NCI-H128 (cell line): ENCODE results near the gene ADRB1.

Experiments used
- DNase-seq: peaks from one replicate; lab custom pipeline; 2025; ENCODE audit not compliant: unreplicated experiment; lab: John Stamatoyannopoulos, UW

ADRB1 gene

GRCh38 chr10:114026189-114027040 lies 17.3 kb upstream of the ADRB1 start:
- DNase-seq: no peak

- no peak for DNase-seq
These were observed 16.6 kb upstream of the ADRB1 start for GRCh38 chr10:114027041-114027394.

- DNase-seq: no peak
These were observed 15.7 kb upstream of the ADRB1 start for GRCh38 chr10:114027951-114028350.

GRCh38 chr10:114028425-114028824 lies 15.2 kb upstream of the ADRB1 start:
- no peak for DNase-seq

DNA sequence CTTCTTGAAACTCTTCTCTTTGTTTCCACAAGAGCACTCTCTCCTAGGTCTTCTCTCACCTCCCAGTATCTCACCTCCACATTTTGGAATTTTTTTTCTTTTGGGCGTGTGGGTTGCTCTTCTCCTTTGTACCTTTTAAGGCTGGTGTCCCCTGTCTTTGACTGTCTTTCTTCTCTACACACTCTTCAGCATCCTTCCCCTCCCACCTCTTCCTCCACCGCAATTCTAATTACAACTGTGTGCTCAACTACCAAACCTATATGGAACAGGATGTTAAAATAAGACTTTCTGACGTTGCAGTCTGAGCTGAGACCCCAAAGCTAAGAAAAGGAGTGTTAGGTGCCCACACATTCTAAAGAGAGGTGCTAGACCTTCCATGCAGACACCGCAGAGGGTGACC lies 14.0 kb upstream of the ADRB1 start:
- no peak for DNase-seq

- DNase-seq: no peak
These were observed 13.5 kb upstream of the ADRB1 start for GRCh38 chr10:114030140-114030539.

DNA sequence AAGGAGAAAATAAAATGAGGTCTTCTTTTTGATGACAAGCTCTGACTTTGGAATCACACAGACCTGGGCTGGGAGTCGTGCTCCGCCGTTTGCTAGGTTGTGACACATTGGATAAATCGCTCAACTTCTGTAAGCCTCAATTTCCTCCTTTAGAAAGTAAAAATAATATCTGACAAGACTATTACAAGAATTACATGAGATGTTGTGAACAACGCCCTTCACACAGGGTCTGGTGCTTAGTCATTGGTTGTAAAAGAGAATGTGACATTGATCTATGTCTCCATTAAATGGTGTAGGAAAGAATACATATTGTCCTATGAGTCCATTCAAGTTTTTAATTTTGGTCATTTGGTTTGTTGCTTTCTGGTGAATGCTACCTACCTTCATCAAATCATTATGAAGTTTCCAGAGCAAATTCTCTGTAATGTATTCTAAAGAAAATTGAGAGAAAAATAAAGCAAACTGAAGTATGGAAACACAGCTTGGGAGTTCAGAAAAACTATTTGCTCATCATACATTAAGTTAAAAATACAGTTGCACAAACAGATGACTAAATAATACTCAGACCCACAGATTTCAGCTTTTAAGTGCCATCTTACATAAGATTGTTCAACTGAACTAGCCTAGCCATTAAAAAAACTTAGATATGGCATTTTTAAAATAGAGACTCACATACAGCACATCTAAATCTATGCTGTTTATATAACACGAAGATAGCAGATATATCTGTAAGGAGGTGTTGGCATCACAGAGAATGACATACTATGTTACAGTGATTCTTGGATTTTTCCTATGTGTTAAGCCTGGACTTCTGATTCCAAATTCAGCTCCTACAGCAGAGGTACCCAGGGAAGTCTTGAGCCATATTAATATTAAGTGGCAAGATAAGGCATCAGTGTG lies 12.3 kb upstream of the ADRB1 start:
- DNase-seq: no peak

GRCh38 chr10:114033566-114033965 lies 10.1 kb upstream of the ADRB1 start:
- no peak for DNase-seq

- DNase-seq: no peak
These were observed 8.6 kb upstream of the ADRB1 start for GRCh38 chr10:114034923-114035645.

- no peak for DNase-seq
These were observed 7.9 kb upstream of the ADRB1 start for GRCh38 chr10:114035791-114036190.

DNA sequence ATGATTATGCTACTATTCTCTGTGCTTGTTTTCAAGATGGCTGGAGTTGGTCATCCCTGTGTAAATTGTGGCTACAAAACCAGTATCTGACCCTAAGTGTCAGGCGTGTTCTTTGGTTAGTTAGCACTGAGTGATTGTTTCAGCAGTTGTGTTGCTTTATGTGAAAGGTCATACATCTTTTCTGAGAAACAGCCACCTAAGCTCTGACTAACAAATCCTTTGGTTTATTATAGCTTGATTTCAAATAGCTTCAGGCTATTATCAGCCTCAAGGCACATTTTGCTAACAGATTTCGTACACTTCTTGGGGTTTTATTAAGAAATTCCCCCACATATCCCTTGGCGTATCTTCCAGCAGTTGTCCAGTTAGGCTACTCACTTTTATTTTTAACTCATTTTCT lies 4.8 kb upstream of the ADRB1 start:
- DNase-seq: no peak

DNA sequence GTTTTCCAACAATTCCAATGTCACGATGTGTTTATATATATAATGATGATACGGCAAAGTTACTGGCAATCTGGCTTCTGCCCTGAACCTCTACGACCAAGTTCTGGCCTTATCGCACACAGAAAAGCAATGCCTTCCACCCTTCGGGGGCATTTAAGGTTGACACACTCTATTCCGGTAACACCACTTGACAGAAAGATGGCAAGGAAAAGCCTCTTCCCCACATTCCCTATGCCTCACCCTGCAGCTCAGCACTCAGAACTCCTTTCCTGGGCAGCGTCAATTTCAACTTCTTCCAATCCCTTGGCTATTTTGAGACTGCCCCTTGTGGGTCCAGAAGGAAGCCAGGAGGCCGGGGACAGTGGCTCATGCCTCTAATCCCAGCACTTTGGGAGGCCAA lies 2.5 kb upstream of the ADRB1 start:
- no peak for DNase-seq

- DNase-seq: no peak
These were observed 653 bp upstream of the ADRB1 start for GRCh38 chr10:114042895-114043531.

- DNase-seq: no peak
These were observed 825 bp downstream of the ADRB1 start for GRCh38 chr10:114044247-114045135.

DNA sequence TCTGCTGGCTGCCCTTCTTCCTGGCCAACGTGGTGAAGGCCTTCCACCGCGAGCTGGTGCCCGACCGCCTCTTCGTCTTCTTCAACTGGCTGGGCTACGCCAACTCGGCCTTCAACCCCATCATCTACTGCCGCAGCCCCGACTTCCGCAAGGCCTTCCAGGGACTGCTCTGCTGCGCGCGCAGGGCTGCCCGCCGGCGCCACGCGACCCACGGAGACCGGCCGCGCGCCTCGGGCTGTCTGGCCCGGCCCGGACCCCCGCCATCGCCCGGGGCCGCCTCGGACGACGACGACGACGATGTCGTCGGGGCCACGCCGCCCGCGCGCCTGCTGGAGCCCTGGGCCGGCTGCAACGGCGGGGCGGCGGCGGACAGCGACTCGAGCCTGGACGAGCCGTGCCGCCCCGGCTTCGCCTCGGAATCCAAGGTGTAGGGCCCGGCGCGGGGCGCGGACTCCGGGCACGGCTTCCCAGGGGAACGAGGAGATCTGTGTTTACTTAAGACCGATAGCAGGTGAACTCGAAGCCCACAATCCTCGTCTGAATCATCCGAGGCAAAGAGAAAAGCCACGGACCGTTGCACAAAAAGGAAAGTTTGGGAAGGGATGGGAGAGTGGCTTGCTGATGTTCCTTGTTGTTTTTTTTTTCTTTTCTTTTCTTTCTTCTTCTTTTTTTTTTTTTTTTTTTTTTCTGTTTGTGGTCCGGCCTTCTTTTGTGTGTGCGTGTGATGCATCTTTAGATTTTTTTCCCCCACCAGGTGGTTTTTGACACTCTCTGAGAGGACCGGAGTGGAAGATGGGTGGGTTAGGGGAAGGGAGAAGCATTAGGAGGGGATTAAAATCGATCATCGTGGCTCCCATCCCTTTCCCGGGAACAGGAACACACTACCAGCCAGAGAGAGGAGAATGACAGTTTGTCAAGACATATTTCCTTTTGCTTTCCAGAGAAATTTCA lies 1.7 kb downstream of the ADRB1 start:
- no peak for DNase-seq

GRCh38 chr10:114046087-114046458 lies 2.4 kb downstream of the ADRB1 start:
- no peak for DNase-seq

GRCh38 chr10:114048472-114048871 lies 4.8 kb downstream of the ADRB1 start:
- DNase-seq: no peak

DNA sequence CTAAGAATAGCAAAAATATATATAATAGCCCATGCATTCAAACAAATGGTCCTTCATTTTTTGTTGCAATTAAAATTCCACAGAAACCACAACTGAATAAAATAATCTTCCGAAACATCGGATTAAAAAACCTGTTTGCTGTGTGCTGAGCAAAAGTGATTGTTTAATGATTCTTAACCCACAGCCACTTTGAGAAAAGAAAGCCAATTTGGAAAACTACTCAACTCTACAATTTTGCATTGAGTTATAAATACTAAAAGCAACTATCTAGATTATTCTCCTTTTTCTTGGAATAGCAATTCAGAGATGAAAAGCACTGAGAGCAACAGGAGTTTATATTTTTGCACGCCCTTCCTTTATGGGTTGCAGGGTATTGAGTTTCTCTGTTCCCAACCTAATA lies 8.0 kb downstream of the ADRB1 start:
- no peak for DNase-seq

DNA sequence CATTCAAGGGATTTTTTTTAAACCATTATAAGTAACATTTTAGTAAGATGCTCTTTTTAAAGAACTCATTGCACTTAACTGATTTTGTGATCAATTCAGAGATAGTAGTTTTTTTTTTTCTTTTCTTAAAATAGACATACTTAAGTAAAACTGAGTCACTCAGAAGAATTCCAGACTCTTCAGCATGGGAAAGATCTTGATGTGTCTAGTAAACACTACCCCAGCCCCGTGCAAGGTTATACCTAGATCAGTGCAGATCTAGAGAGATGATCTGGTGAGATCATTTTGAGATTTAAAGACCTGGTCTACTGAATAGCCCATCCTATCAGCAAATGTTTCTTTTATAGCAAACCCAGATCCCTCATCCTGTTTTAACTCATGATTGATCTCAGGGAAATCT lies 8.6 kb downstream of the ADRB1 start:
- no peak for DNase-seq
